Left renal cortex interstitium (tissue), 4 donors: ENCODE data around the gene MARCHF9. TPM values are rescaled to one million over a fixed set of nuclear protein-coding genes. Genes with fewer than 3 reads are reported as not detected.
"Not testable (repeated sequence)": the region's sequence is repeated elsewhere in the genome, so short reads cannot be mapped to it uniquely, and the experiment has no call there.

Source experiments
- DNase-seq, 4 donors: peaks; one replicate each; pipeline ENCODE4 v3.0.0-alpha.2; 2013; ENCODE audit warnings: low read depth in 4 of 4, low spot score in 2 of 4, missing footprints in 1 of 4
- polyA plus RNA-seq, 4 donors: library from polyadenylated mRNA; unstranded; fragments of 120-200 nt; gene quantifications; one replicate each; pipeline ENCODE4 v1.2.1, GENCODE V29; 2013; ENCODE audit not compliant: insufficient read length in 4 of 4

The MARCHF9 gene
- polyA plus RNA-seq, result 10 to 100 TPM; 15.6 to 25.2 (median 19.7) TPM

GRCh38 chr12:57754411-57755193, at the start of gene MARCHF9:
Gene MARCHF9 (plus strand): TSS chr12:57755103. CDS start chr12:57755529, 426 bp downstream.
- no peak for DNase-seq

DNA sequence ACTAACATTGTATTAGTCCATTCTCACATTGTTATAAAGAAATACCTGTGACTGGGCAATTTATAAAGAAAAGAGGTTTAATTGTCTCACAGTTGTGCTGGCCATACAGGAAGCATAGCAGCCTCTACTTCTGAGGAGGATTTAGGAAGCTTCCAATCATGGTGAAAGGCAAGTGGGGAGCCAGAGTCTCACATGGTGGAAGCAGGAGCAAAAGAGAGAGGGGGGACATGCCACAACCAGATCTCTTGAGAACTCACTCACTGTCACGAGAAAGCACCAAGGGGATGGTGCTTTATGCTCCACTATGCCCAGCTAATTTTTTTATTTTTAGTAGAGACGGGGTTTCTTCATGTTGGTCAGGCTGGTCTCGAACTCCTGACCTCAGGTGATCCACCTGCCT, 47.7 kb upstream of the MARCHF9 start:
- no peak for DNase-seq

- DNase-seq, result no peak
These were observed 46.6 kb upstream of the MARCHF9 start for GRCh38 chr12:57708296-57708695.

DNA sequence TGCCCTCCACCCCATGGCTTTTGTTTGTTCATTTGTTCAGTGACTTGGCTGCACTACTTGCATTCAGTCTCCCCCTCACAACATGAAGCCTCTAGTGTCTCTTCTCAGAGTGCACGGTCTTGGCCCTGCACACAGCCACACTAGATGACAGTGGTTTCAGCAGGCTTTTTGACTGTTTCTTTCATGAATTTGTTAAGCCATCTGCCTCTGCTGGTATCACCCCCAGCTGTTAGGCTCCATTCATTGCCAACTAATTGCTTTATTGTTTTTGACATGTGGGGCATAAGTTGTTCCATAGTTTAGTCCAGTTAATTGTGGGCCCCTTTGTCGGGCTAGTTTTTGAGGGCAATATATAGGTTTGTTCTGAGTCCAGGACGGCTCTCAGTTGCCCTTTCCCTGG, 42.2 kb upstream of the MARCHF9 start:
- no peak for DNase-seq

DNA sequence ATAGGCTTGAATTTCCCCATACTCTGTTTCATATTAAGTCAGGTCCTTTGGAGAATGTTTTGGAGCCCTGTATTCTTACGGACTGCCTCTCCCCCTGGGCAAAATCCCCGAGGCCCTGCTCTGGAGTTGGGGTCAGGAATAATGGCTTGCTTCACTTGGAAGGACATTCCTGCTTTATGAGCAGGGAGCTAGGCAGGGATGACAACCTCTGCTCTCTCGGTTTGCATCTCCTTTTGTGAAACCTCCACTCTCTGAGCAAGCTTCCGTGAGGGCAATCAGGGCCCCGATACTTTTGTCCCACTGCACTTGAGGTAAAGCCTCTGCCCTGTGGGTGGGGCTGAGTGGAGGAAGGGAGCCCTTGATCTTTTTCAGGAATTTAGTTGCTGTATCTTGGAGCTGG, 41.7 kb upstream of the MARCHF9 start:
- no peak for DNase-seq

GRCh38 chr12:57715036-57715748, 39.7 kb upstream of the MARCHF9 start:
- not testable (repeated sequence) for DNase-seq

- DNase-seq, result no peak
These were observed 39.1 kb upstream of the MARCHF9 start for GRCh38 chr12:57715786-57716185.

GRCh38 chr12:57716305-57716704, 38.6 kb upstream of the MARCHF9 start:
- DNase-seq, result no peak

DNA sequence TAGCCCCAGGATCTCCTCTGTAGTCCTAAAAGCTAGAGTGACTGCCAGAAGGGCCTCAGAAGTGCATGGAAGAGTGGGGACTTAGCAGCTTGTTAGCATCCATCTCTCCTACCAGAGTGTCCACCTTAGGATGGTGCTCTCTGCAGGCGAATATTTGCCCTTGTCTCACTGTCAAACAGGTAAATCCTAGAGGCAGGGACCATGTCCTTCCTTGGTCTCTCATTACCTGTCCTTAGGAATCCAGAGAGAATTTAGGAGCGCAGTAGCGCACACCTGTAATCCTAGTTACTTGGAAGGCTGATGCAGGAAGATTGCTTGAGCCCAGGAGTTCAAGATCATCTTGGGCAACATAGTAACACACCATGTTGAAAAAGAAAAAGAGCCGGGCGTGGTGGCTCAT, 37.8 kb upstream of the MARCHF9 start:
- DNase-seq, result no peak

DNA sequence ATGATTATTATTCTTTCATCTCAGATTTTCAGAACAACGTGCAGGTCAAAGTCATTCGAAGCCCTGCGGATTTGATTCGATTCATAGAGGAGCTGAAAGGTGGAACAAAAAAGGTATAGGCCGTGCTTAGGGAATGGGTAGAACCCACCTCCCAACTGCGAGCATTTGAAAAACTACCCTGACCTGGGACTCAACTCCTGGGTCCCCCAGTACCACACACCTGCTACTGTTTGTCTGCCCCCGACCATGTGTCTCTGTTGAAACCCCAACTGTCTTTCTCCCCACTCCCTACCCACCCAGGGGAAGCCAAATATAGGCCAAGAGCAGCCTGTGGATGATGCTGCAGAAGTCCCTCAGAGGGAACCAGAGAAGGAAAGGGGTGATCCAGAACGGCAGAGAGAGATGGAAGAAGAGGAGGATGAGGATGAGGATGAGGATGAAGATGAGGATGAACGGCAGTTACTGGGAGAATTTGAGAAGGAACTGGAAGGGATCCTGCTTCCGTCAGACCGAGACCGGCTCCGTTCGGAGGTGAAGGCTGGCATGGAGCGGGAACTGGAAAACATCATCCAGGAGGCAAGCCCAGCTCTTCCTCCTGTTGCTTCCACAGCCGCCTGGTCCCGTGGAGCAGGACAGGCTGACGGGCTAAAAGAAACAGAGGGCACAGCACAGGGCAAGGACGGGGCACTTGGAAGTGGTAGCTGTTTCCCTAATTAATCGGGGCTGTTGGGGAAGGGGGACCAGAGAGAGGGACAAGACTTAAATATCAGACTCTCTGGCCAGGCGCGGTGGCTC, 36.9 kb upstream of the MARCHF9 start:
- no peak for DNase-seq

DNA sequence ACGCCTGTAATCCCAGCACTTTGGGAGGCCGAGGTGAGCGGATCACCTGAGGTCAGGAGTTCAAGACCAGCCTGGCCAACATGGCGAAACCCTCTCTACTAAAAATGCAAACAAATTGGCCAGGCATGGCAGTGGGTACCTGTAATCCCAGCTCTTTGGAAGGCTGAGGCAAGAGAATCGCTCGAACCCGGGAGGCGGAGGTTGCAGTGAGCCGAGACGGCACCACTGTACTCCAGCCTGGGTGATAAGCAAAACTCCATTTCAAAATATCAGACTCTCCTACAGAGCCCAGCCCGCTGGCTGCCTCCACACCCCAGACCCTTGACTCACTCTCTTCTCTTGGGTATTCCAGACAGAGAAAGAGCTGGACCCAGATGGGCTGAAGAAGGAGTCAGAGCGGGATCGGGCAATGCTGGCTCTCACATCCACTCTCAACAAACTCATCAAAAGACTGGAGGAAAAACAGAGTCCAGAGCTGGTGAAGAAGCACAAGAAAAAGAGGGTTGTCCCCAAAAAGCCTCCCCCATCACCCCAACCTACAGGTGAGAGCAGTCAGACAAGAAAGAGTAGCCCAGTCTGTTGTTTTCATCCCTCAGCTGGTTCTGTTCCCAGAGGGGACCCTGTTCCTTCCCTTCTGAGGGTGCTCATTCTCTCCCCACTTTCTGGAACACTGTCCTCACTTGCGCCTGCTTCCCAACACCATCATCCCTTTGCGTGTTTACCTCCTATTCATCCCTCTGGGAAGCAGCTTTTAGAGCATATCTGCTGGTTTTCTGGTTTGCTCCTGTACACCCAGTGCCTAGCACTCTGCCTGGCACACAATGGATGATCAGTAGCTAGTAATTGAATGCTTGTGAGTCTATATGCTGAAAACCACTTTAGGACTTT, 36.0 kb upstream of the MARCHF9 start:
- no peak for DNase-seq

- DNase-seq, result no peak
These were observed 34.9 kb upstream of the MARCHF9 start for GRCh38 chr12:57719777-57720605.

DNA sequence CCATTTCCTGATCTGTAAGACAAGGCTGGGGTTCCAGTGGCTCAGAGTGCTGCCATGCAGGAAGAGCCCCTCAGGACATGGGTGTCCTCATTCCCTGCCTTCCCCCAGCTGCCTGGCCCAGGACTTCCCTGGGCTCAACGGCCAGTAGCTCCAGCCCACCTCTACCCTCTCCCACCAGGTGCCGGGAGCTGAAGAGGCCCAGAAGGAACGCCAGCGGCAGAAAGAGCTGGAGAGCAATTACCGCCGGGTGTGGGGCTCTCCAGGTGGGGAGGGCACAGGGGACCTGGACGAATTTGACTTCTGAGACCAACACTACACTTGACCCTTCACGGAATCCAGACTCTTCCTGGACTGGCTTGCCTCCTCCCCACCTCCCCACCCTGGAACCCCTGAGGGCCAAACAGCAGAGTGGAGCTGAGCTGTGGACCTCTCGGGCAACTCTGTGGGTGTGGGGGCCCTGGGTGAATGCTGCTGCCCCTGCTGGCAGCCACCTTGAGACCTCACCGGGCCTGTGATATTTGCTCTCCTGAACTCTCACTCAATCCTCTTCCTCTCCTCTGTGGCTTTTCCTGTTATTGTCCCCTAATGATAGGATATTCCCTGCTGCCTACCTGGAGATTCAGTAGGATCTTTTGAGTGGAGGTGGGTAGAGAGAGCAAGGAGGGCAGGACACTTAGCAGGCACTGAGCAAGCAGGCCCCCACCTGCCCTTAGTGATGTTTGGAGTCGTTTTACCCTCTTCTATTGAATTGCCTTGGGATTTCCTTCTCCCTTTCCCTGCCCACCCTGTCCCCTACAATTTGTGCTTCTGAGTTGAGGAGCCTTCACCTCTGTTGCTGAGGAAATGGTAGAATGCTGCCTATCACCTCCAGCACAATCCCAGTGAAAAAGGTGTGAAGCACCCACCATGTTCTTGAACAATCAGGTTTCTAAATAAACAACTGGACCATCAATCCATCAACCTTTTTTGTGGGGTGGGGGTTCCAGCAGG, 34.0 kb upstream of the MARCHF9 start:
- DNase-seq, result no peak

DNA sequence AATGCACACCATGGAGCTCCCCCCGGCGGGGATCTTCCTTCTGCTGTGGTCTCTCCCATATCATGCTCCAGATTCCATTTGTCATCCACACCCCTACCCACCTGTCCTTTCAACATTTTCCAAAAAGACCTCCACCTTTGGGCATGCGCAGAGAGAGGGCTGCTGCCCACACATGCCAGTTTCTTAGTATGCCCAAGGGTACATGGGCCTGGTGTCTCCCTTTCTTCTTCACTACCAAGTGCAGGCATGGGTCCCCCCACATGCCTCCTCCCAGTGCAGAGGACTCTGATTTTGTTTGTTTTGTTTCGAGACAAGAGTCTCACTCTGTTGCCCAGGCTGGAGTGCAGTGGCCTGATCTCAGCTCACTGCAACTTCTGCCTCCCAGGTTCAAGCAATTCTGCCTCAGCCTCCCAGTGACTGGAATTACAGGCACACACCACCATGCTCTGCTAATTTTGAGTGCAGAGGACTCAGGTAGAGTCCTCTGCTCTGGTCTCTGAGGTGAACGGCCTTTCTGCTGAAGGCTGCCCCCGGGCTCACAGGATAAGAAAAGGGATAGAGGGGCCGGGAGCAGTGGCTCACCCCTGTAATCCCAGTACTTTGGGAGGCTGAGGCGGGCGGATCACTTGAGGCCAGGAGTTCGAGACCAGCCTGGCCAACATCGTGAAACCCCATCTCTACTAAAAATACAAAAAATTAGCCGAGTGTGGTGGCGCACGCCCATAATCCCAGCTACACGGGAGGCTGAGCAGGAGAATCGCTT, 32.9 kb upstream of the MARCHF9 start:
- not testable (repeated sequence) for DNase-seq

DNA sequence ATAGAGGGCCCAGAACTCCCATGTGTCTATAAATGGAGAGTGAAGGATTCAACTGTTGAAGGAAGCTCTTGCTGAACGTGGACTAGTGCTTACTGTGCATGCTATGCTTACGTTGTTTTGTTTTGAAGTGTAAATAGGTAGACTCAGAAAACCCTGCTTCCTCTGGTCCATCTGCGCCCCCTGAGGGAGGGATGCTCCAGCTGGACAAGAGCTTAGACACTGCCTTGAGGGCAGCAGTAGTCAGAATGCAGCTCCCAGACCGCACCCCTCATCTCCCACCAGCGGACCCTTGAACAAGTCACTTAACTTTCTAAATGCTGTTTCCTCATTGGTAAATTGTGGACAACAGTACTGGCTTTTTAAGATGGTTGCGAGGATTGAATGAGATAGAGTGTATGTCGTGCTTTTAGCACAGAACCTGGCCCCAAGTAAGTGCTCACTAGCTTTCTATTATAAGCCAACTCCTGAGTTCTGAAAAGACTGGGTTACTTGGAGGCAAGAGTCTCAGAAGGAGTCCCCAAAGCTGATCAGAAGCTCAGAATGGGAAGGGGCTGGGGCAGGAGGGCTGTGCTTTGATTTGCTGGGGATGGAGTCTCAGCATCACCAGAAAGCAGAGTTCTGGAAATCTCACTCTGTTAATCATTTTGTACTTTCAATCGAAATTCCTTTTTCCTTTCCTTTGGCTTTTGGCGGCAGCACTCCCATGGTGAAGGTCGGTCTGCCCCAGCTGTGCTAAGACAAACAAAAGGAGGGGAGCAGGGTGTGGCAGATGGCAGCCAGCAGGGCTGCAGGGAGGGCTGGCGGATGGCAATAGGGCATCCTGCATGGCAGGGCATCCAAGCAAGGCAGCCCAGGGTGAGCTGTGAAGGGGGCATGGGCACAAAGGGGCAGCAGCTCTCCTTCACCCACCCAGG, 31.9 kb upstream of the MARCHF9 start:
- no peak for DNase-seq

DNA sequence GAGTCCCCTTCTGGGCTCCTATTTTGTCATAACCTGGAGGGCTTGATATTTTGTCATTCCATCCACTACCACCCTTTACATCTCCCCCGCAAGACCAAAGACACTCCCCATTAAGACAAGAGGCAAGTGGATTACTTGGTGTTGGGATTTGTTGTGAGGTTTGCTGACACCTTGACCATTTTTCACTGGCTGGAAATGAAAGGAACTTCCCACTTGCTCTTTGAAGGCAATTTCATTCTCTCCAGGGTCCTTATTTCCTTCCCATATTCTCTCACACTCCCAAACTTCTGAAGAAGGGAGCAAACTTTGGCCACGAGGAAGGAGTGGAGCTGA, 31.3 kb upstream of the MARCHF9 start:
- no peak for DNase-seq
